IPS-NIHi11 (cell line): ENCODE measurements around the gene TWSG1.
"Not testable (repeated sequence)": the region's sequence is repeated elsewhere in the genome, so short reads cannot be mapped to it uniquely, and the experiment has no call there.

ENCODE experiments used
- DNase-seq: peaks from one replicate; pipeline ENCODE4 v3.0.0; 2012; ENCODE audit warnings: mixed read lengths, low spot score

Gene TWSG1

DNA sequence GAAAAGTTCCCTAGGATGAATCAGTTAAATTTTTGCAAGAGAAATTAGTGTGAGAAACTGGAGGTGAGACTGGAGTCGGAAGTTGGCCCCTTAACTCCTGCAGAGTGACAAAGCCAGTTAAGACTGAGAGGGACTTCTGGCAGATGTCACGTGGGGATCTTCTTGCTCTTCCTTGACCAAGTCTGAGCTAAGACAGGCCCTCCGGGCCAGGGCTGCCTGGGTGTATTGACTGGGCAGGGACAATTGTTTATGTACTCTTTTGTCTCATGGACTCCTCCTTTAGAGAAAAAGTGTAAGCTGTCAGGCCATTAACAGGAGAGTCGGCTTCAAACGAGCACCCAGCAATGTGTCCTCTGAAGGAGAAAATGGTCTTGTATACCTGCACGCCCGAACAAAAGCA, 92.2 kb downstream of the TWSG1 start:
- DNase-seq, result no peak

DNA sequence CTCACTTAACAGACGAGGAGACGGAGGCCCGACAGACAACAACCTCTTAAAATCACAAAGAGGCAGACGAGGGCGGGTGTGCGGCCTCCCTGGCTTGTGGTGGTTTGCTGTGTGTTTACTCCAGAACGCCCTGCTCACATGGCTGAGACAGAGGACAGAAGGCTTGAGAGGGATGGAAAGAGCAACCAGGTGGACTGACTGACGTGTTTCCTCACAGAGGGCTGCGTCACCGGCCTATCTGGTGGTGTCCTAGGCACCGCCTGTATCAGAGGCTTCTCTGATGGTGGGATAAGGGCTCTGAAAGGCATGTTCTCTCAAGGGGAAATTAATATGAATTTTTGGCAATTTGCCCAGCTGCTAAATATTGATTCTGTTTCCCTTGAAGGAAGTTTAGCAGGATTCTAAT, 93.7 kb downstream of the TWSG1 start:
- DNase-seq, result no peak

DNA sequence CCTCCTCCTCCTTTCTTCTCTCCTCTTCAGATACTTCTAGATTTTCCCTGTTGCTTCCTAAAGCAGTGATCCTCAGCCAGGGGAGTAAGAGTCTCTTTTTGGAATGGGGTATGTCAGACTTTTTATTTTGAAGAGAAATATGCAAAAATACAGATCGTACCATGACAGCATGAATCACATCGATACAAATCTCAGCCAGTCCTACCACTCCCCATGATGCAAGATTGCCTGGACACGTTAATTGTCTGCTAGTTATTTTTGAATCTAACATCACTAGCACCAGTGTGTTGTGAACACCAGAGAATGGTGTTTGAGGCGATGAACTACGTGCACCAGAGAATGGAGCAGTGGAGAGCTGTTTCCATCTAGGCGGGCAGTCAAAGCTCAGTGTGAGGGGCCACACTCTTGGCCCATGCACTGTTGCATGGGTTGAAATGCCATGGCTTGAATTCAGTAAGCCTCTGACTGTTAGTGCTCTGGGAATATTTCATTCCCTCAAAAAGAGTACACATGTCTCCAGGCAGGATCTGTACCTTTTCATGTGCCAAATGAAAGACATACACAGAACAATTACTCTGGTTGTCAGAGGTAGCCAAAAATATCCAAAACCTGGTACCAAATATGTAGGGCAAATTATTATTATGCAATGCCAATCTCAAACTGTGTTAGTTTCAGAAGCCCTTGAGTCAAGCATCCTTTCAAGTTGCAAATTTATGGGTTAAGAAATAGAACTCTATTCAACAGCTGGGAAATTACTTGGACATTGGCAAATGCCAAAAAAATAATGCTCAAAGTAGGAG, 94.5 kb downstream of the TWSG1 start:
- DNase-seq, result no peak

DNA sequence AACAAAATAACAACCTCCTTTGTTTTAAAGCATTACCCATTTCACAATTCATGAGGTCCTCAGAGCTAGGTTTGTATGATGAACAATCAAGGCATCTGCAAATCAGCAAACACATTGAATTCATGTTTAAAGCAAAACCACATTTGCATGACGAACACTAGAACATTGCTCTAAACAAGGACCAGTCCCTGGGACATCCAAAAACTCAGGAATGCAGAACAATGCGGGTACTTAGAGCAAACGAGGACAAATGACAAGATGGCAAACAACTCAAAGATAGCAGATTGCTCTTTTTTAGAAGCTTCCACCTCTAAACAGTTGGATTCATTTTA, 95.1 kb downstream of the TWSG1 start:
- no peak for DNase-seq

DNA sequence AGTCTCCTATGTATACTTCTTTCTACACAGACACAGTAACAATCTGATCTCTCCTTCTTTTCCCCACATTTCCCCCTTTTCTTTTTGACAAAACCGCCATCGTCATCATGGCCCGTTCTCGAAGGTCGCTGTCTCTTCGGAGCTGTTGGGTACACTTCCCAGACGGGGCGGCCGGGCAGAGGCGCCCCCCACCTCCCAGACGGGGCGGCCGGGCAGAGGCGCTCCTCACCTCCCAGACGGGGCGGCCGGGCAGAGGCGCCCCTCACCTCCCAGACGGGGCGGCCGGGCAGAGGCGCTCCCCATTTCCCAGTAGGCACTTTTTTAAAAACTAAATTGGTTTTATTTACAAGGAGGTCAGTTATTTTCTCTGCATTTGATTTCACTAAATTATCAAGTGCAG, 95.7 kb downstream of the TWSG1 start:
- DNase-seq, result not testable (repeated sequence)

DNA sequence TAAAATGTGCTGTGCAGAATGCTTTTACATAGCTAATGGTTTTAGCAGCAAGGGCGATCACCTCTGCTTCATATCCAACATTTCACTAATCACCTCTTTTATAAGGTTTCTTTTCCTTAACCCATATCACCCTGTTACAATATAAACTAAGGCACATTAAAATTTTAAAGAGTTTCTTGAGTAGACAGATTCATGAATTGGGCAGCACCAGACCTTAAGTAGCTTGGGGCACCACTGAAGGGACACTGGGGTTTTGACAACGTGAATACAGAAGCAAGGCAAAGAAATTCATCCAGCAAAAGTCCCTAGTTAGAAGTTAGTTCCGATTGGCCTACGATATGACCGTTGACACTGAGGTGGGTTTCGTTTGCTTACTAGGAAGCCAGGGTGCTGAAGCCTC, 96.7 kb downstream of the TWSG1 start:
- DNase-seq, result no peak

DNA sequence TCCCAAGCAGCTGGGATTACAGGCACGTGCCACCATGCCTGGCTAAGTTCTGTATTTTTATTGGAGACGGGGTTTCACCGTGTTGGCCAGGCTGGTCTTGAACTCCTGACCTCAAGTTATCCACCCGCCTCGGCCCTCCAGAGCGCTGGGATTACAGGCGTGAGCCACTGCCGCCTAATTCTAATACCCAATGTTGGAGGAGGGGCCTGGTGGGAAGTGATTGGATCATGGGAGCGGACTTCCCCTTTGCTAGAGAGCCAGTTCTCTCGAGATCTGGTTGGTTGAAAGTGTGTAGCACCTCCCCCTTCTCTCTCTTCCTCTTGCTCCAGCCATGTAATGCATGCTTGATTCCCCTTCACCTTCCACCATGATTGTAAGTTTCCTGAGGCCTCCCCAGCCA, 98.5 kb downstream of the TWSG1 start:
- not testable (repeated sequence) for DNase-seq

DNA sequence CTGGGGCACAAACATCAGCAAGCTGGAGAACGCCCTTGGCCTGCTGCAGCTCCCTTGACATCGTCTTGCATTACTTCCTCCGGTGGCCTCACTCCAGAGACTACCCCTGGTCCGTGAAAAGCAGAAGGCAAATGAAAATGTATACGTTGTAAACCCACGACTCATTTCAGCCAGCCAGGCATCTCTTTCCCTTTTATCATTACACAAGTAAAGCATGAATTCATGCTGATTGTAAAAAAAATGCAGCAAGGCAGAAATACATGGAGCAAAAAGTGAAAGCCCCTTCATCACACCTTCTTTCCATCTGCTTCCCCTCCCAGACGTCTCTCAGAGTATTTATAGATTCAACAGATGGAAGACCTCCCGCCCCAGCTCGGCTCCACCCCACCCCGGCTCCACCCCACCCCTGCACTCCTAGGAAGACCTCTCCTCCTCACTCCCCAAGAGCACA, 99.1 kb downstream of the TWSG1 start:
- DNase-seq, result peak; percentile 45

DNA sequence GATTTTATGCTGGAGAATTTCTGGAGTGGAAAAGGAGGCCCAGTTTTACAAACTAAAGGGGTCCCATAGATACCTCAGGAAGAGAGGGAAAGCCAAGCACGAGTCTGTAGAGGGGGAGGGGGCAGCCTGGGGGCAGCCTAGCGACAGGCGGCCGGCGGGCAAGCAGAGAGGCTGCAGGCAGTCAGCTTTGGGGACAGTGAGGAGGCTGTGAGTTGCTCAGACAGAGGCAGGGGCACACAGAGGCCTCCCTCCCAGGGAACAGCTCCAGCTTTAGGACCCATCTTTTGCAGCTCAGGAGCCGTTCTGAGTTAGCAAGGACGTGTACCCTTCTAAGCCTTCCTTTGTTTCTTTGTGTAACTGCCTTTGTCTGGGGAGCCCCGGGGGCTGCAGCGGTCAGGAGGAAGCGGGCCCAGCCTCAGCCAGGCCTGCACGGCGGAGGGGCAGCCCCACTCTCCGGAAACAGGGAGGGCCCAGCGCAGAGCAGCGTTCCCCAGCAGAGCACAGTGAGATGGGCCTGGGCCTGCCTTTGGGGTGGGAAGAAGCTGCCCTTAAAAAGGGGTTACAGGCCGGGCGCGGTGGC, 99.6 kb downstream of the TWSG1 start:
- peak; percentile 63 for DNase-seq

DNA sequence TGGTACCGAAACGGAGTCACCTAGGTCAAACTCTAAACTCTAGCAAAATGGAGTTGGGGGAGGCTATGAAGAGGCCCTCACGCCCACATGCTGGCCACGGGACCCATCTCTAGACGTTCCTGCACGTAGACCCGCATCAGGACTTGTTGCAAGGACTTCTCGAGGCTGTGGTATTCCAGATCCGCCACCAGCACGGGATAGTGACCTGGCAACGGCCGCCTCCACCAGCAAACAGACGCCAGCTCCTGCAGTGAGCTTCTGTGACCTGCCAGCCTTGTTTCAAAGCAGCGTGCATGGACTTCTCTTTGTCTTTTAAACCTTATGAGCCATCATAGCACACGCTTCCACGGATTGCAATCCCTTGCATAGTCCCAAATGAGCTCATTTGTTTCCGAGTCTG, 100.5 kb downstream of the TWSG1 start:
- DNase-seq, result no peak

DNA sequence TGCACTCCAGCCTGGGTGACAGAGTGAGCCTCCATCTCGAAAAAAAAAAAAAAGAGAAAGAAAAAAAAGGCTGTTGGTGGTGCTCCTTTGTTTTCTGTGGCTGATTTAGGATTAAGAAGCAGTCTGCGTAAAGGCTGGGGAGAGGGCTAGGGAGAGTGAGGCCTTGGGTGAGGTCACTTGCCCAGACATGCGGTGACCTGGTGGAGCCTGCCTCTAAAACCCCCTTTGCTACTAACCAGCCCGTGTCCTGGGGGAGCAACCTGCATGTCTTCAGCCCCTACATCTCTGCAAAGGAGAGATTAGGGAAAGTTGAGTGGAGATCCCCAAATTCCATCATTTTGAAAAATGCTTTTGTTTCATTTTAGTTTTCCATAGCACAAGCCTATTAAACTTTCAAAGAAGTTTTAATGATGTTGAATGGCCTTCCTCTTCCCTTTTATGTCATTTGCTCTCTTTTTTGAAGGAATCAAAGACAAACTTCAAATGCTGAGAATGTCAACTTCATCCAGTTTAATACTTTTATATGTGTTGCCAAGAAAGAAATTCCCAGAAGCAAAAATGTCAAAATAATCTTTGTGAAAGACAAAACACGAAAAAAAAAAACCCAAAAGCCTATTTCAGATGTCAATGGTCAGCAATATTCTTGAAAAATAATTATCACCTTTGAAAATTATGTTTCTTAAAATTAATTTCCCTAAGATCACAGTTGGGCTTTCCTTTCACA, 101.8 kb downstream of the TWSG1 start:
- no peak for DNase-seq

DNA sequence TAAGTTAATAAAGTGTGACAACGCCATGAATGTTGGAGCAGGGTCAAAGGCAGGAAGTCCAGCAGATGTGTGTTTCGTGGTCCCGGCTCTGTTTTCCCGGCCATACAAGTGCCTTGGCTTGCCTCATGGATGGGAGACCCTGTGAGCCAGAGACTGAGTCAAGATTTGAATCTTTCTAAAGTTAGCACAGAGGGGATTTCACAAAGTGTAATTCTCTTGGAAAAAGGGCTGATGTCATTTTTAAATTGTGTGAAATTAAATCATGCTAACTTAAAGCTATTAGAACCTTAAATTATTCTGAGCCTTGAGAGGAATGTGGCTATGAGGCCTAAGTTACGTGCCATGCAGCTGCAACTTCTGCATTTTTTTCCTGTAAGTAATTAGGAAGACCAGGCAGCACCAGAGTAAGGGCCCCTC, 102.5 kb downstream of the TWSG1 start:
- no peak for DNase-seq

DNA sequence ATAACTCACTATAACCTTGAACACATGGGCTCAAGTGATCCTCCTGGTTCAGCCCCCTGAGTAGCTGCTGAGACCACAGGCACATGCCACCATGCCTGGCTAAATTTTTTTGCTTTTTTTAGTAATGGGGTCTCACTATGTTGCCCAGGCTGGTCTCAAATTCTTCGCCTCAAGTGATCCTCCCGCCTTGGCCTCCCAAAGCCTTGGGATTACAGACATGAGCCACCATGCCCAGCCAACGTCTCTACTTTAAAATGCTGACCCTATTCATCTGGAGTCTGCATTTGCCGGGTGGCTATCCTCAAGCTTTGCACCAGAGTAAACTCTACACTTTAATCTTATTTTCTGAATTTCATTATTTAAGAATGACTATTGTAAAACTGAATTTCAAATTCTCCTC, 103.1 kb downstream of the TWSG1 start:
- no peak for DNase-seq

DNA sequence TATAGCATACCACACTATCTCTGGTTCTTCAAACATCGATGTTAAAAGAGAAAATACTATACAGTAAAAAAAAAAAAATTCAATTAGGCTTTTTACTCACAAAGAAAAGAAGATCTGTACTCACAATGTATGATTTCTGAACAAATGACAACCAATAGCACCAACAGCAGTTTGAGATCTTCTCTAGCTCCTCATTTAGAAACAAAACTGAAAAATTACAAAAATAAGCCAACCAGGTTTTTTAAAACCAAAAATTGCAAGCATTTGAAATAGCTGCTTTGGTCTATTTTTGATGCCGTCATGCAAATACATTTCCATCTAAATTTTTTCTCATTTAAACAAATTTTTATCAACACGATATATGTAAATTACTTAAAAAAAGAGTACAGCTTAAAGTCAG, 106.5 kb downstream of the TWSG1 start:
- DNase-seq, result no peak

DNA sequence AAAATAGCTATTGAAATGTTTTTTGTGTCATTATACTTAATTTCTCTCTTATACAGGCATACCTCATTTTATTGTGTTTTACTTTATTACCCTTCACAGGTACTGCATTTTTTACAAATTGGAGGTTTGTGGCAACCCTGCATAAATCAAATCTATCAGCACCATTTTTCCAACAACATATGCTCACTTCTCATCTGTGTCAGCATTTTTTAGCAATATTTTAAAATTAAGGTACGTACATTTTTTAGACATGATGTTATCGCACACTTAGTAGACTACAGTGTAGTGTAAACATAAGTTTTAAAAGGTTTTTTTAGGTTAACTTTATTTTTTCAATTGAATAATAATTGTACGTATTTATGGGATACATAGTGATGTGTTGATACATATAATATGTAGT, 110.0 kb downstream of the TWSG1 start:
- DNase-seq, result no peak

DNA sequence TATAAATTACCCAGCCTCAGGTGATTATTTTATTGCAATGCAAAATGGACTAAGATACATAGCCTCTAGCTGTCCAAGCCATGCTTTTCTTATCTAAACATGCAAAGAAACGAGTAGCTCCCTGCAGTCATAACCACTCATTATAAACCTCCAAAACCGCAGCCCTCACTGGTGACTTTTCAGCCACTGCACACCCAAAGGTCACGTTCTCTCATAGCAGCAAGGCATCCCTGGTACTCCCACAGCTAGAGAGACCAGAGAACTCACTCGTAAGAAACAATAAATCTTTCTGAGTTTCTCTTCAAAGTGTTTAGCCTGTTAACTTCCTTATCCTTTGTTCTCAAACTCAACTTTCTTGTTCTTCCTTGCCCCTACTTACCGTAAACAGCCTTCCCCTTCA, 112.3 kb downstream of the TWSG1 start:
- no peak for DNase-seq

DNA sequence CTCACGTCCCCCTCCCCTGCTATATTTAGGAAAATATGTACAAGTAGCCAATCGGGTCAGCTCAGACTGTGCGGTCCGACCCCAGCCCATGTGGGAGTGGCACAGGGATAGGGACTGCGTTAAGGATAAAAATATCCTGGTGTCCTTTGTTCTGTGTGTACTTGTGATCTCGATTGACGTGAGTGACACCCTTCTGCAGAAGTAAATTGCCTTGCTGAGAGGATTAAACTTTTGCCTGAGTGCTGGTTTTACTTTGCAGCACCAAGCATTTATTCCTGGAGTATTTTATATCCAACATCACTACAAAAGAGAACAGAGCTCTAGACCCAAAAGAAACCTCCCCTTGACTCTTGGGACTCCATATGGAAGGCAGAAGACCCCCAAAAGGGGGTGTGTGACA, 112.8 kb downstream of the TWSG1 start:
- DNase-seq, result no peak

DNA sequence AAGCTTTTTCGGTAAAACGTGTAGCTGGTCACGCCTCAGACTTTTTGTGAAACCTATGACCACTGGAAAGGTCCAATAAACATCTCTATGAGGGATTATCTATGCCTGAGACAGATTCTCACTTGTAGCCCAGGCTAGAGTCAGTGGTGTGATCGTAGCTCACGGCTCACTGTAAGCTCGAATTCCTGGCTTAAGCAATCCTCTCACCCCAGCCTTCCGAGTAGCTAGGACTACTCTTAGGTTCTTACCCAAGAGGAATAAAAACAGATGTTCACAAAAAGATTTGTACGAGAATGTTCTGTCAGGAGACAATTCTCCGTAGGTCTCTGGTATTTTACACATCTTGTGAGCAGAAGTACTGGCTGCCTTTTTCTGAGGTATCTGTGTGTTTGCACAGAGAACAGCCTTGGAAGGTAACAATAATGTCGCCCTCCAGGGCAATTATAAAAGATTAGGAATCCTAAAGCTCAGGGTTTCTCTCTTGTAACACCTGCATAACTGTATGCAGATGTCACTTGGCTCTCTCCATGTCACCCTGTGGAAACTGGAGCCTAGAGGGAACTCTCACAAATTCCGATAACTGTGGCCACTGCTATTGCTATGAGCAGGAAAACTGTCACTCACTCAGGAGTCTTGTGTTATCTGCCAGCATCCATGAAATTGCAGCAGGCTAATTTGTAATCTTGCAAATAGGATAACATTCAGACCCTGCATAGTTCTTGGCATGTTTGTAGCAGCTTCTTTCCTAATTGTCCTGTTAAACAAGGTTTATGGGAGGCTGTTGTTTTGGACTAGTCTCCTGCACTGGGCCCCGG, 115.2 kb downstream of the TWSG1 start:
- no peak for DNase-seq

DNA sequence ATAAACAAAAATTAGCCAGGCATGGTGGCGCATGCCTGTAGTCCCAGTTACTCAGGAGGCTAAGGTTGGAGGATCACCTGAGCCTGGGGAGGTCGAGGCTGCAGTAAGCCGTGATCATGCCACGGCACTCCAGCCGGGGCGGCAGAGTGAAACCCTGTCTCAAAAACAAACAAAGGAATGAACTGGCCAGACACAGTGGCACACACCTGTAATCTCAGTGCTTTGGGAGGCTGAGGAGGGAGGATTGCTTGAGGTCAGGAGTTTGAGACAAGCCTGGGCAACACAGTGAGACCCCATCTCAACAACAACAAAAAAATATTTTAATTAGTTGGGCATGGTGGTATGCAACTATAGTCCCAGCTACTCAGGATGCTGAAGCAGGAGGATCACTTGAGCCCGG, 116.3 kb downstream of the TWSG1 start:
- DNase-seq, result not testable (repeated sequence)
